Measurements from ENCODE around the gene KIF15. TPM values are rescaled to one million over a fixed set of nuclear protein-coding genes. Genes with fewer than 3 reads are reported as not detected.

Gene KIF15
- total RNA-seq, 4 donors from 2014 or later = 0.98 to 2.5 (median 1.5) TPM; not detected in 1

DNA sequence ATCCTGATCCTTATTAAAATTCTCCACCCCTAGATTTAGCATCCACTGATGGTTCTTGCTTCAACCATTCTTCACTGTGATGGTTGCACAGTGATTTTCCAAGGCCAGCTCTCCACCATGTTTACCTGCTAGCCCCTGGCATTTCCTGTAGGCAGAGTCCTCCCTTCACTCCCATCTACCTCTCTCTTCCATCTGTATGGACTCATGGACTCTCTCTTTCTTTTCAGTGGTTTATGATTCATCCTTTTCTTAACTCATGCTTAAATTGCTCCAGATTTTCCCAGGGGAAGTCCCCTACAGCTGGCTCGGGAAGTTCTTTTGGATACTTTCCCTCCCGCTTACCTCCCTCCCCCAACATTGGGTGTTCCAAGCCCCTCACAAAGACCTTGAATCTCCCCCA, 131.5 kb downstream of the KIF15 start:
- TF ChIP-seq, protein P1, sequence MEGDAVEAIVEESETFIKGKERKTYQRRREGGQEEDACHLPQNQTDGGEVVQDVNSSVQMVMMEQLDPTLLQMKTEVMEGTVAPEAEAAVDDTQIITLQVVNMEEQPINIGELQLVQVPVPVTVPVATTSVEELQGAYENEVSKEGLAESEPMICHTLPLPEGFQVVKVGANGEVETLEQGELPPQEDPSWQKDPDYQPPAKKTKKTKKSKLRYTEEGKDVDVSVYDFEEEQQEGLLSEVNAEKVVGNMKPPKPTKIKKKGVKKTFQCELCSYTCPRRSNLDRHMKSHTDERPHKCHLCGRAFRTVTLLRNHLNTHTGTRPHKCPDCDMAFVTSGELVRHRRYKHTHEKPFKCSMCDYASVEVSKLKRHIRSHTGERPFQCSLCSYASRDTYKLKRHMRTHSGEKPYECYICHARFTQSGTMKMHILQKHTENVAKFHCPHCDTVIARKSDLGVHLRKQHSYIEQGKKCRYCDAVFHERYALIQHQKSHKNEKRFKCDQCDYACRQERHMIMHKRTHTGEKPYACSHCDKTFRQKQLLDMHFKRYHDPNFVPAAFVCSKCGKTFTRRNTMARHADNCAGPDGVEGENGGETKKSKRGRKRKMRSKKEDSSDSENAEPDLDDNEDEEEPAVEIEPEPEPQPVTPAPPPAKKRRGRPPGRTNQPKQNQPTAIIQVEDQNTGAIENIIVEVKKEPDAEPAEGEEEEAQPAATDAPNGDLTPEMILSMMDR (IDR thresholded peaks at IDR 0.05; ENCODE audit: low read depth) = no peak

DNA sequence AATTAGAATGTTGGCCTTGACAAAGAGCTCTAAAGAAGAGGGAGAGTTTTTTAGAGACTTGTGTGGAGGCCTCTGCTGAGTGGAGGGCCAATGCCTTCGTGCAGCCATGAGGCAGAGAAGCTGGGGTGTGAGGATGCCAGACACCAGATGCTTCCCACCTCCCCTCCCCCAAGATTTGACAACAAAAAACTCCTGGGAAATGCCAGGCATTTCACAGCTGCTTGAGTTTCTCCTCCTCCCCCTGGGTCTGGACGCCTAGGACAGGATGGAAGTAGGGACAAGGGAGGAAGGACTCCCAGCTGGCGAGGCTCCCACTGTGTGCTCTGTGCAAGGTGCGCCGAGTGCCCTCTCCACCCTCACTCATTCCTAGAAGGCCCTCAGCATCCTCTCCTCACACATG, 132.9 kb downstream of the KIF15 start:
- TF ChIP-seq, protein P1 (IDR thresholded peaks at IDR 0.05; ENCODE audit: low read depth) = no peak

DNA sequence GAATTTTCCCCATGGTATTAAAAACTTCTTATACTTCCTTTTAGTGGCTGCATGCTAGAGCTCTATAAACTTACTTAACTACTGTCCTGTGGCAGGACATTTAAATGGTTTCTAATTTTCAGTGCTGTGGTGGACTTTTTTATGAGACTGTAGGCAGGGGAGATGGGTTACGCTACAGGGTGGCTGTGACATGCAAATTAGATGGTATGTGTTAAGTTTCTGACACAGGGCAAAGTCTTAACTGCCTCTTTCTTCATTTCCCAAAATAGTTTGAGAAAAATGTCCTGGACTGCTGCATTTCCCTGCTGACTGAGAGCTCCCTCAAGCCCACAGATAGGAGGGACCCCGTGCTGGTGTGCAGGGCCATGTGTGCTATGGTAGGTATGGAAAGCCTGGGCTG, 134.8 kb downstream of the KIF15 start:
- TF ChIP-seq, protein P1 (IDR thresholded peaks at IDR 0.05; ENCODE audit: low read depth) = no peak

DNA sequence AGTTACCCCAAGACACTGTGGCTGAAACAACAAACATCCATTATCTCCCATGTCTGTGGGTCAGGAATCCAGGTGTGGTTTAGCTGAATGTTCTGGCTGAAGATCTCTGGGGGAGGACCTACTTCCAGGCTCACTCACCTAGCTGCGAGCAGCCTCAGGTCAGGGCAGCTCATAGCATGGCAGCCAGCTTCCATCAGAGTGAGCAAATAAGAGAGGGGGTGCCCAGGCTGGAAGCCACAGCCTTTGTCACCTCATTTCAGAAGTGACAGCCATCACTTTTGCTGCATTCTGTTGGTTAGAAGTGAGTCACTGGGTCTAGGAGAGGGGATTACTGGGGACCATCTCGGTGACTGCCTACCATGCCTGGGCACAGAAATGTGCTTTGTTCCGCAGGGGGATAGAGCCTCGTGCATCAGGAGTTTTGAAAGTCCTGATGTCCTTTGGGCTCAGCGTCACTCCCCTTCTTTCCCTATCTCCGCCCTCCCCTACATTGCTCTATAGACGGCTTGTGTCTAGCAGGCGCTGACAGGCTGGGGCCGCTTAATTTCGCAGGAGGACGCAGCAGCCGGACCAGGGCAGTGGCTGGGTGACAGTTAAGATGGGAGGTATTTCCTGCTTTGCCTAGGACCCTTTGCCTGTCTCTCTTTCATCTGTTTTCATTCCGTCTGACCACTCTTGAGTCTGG, 138.2 kb downstream of the KIF15 start:
- TF ChIP-seq, protein P1 (IDR thresholded peaks at IDR 0.05; ENCODE audit: low read depth) = no peak

DNA sequence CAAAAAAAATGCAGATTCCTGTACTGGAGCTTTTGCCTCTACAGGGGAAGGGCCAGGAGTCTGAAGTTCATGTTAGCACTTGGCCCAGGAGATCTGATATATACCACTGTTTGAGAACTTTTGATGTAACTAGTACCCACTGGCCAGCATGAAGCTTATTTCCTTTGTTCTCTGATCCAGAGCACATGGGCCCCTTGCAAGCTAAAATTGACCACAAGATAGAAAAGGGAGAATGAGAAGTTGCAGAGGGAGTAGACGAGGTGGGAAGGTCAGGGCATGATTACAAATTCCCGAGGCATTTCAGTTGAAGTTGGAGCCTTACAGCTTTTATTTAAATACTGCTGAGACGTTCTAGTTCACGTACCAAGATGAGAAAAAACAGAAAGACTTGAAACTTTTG, 141.0 kb downstream of the KIF15 start:
- TF ChIP-seq, protein P1 (IDR thresholded peaks at IDR 0.05; ENCODE audit: low read depth) = no peak

Other genes starting within 250 kb of the KIF15 start
- 1 to 10 TPM; 2.6 to 4.1 (median 3.4) TPM for gene ZKSCAN7, start 206.6 kb upstream of the KIF15 start, total RNA-seq
- 1 to 10 TPM; 1.9 to 3.9 (median 3.6) TPM for gene ZNF660, start 176.8 kb upstream of the KIF15 start, total RNA-seq
- gene ZNF197, start 136.8 kb upstream of the KIF15 start, total RNA-seq = 10 to 100 TPM; 13.1 to 17.4 (median 15.0) TPM
- gene ZNF35, start 113.1 kb upstream of the KIF15 start, total RNA-seq = 10 to 100 TPM in 3 of 4 donors, 1 to 10 TPM in 1; 8.2 to 13.2 (median 10.8) TPM
- 1 to 10 TPM; 3.9 to 6.2 (median 4.6) TPM for gene ZNF502, start 49.1 kb upstream of the KIF15 start, total RNA-seq
- gene ZNF501, start 32.2 kb upstream of the KIF15 start, total RNA-seq = 1 to 10 TPM; 3.9 to 9.5 (median 4.6) TPM
- gene KIAA1143, start 175 bp upstream of the KIF15 start, total RNA-seq = 10 to 100 TPM; 21.5 to 27.1 (median 25.0) TPM
- gene TMEM42, start 100.1 kb downstream of the KIF15 start, total RNA-seq = 10 to 100 TPM in 3 of 4 donors, 1 to 10 TPM in 1; 6.8 to 23.8 (median 19.7) TPM
- gene TGM4, start 112.8 kb downstream of the KIF15 start, total RNA-seq = not detected
- gene ZDHHC3, start 214.4 kb downstream of the KIF15 start, total RNA-seq = 100 to 1,000 TPM in 3 of 4 donors, 10 to 100 TPM in 1; 77.2 to 127 (median 111) TPM
- gene EXOSC7, start 214.4 kb downstream of the KIF15 start, total RNA-seq = 10 to 100 TPM; 44.2 to 70.8 (median 54.8) TPM